Mesothelial cell of epicardium (in vitro differentiated cells): ENCODE results near the gene IQSEC2. TPM values are rescaled to one million over a fixed set of nuclear protein-coding genes. Genes with fewer than 3 reads are reported as not detected.

Experiments used
- DNase-seq, 2 experiments: peaks; one replicate each; pipeline ENCODE4 v3.0.0; 2021; ENCODE audit warnings: low spot score in 2 of 2; ENCODE audit not compliant: unreplicated experiment in 2 of 2
- H3K27ac Mint-ChIP-seq: 2 replicates; pipeline ENCODE4 v1.8.0; 2021; ENCODE audit warnings: mixed read lengths
- H3K27me3 Mint-ChIP-seq: 2 replicates; pipeline ENCODE4 v1.8.0; 2021; ENCODE audit warnings: low read depth, mixed read lengths
- H3K36me3 Mint-ChIP-seq: 2 replicates; pipeline ENCODE4 v1.8.0; 2021; ENCODE audit warnings: mixed read lengths
- H3K4me1 Mint-ChIP-seq: 2 replicates; pipeline ENCODE4 v1.8.0; 2021; ENCODE audit warnings: mixed read lengths
- H3K4me3 Mint-ChIP-seq: 2 replicates; pipeline ENCODE4 v1.8.0; 2021; ENCODE audit warnings: mild to moderate bottlenecking, moderate library complexity, mixed read lengths
- H3K9me3 Mint-ChIP-seq: 2 replicates; pipeline ENCODE4 v1.8.0; 2021; ENCODE audit warnings: mixed read lengths
- total RNA-seq: library from RNA; stranded (reverse); gene quantifications from 3 replicates; pipeline ENCODE4 v1.2.1, GENCODE V29; 2021
- TF ChIP-seq, protein P1 (sequence below): fragments of 200-600 bp; sonication (generic); IDR thresholded peaks from one replicate; pipeline ENCODE4 v1.5.0; 2021; ENCODE audit warnings: antibody characterized with exemption; ENCODE audit not compliant: unreplicated experiment

IQSEC2 gene
- total RNA-seq, 1 donor from 2014 or later: 23.0 TPM

DNA sequence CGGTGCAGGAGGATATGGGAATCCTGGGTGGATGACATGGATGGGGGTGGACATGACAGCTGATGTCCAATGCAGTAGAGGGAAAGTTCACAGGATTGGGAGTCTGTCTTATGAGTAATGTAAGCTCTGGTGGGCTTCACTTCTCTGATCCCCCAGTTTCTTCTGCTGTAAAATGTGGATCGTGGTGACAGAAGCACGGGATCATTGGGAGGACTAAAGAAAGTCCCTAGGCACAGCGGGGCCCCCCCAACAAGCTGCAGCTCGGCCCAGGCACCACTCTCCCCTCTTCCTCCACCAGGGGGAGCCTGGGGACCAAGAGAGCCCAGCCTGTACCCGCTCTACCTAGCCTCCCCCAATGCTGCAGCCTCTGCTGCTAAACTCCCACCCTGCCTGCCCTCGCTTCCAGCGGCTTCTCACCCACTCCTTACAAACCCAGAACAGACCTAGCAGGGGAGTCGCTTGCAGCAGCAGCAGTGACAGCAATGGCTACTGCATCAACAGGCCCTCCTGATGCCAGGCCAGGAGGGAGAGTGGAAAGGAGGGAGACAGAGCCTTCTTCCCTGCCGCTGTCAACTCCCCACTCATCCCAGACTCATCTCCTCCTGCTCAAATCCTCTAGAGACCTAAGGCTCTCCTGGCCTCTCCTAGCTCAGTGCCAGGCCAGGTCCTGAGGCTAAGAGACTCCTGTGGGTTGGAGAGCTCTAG lies 36.1 kb upstream of the IQSEC2 start:
- peak; percentile 43 to 79 for DNase-seq
- TF ChIP-seq, protein P1, sequence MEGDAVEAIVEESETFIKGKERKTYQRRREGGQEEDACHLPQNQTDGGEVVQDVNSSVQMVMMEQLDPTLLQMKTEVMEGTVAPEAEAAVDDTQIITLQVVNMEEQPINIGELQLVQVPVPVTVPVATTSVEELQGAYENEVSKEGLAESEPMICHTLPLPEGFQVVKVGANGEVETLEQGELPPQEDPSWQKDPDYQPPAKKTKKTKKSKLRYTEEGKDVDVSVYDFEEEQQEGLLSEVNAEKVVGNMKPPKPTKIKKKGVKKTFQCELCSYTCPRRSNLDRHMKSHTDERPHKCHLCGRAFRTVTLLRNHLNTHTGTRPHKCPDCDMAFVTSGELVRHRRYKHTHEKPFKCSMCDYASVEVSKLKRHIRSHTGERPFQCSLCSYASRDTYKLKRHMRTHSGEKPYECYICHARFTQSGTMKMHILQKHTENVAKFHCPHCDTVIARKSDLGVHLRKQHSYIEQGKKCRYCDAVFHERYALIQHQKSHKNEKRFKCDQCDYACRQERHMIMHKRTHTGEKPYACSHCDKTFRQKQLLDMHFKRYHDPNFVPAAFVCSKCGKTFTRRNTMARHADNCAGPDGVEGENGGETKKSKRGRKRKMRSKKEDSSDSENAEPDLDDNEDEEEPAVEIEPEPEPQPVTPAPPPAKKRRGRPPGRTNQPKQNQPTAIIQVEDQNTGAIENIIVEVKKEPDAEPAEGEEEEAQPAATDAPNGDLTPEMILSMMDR: peak; percentile 59
- peaks cover 33% of the 10 kb centered on the region for H3K27me3 Mint-ChIP-seq
- H3K27ac Mint-ChIP-seq: no peak overlapping the region
- H3K9me3 Mint-ChIP-seq: no peaks in the 10 kb centered on the region
- no peaks in the 10 kb centered on the region for H3K36me3 Mint-ChIP-seq
- peak overlapping the region; percentile 36 for H3K4me3 Mint-ChIP-seq
- peaks cover 45% of the 10 kb centered on the region for H3K4me1 Mint-ChIP-seq

DNA sequence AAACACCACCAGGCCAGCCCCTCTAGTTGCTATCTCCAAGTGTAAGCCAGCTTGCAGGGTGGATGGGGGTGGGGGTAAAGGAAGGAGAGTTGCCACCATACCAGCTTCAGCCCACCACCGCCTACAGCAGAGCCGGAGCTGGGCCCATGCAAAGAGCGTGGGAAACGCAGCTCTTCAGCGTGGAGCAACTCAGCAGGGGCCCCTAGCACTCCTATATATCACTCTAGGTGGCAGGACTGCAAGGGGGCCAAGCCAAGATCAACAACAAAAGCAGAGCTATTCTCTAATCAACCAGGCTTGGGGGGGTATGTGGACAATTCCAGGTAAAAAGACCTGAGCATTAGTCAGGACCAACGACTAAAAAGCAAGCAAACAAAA lies 35.5 kb upstream of the IQSEC2 start:
- TF ChIP-seq, protein P1: no peak
- Mint-ChIP-seq H3K27ac (no peak overlapping the region), H3K4me1 (peaks cover 39% of the 10 kb centered on the region), H3K9me3 (peaks cover 4% of the 10 kb centered on the region), H3K36me3 (no peaks in the 10 kb centered on the region), H3K4me3 (no peak overlapping the region), H3K27me3 (peaks cover 29% of the 10 kb centered on the region)
- DNase-seq: no peak

- Mint-ChIP-seq H3K4me3 (no peak overlapping the region), H3K4me1 (peaks cover 34% of the 10 kb centered on the region), H3K27me3 (peaks cover 25% of the 10 kb centered on the region), H3K36me3 (no peaks in the 10 kb centered on the region), H3K27ac (no peak overlapping the region), H3K9me3 (peaks cover 6% of the 10 kb centered on the region)
- no peak for DNase-seq
- TF ChIP-seq, protein P1: no peak
Observed at GRCh38 chrX:53316111-53316859, 34.9 kb upstream of the IQSEC2 start.

GRCh38 chrX:53313728-53314105 lies 32.3 kb upstream of the IQSEC2 start:
- H3K27me3 Mint-ChIP-seq: peaks cover 10% of the 10 kb centered on the region
- no peak overlapping the region for H3K4me3 Mint-ChIP-seq
- H3K36me3 Mint-ChIP-seq: no peaks in the 10 kb centered on the region
- H3K4me1 Mint-ChIP-seq: peaks cover 21% of the 10 kb centered on the region
- H3K27ac Mint-ChIP-seq: no peak overlapping the region
- peaks cover 17% of the 10 kb centered on the region for H3K9me3 Mint-ChIP-seq
- TF ChIP-seq, protein P1: no peak
- DNase-seq: no peak

DNA sequence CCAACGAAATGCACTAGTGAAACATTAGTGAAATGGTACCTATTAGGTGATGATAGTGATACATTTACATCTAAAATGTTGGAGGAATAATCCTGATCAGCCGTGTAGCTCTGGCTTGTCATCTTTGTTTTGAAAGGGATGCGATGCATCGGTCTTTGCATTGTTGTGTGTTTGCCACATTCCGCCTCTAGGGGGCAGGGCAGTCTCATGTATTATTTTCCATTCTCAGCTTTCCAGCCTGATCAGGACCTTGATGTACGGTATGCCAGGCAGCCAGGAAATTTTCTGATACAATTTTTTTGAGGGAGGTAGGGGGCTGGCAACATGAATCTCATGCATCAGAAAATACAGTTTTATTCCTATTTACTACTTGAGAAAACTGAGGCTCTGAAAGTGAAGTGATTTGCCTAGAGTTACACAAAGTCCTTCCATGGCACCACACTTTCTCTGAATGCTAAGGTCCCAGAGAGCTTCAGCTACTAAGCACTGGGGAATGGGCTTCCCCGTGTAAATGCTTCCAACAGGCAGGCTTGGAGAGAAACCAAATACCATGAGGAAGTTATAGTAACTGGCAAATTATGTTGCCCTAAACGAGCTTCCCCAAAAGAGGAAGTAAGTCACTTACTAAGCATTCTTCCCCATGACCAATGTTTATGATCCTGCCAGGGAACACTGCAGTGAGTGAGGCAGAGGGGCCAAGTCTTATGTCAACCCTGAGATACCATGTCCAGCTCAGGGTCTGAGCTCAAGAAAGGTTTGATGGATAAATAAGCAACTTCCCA lies 31.8 kb upstream of the IQSEC2 start:
- Mint-ChIP-seq H3K27me3 (peaks cover 5% of the 10 kb centered on the region), H3K4me3 (no peak overlapping the region), H3K27ac (no peak overlapping the region), H3K9me3 (peaks cover 22% of the 10 kb centered on the region), H3K36me3 (no peaks in the 10 kb centered on the region), H3K4me1 (peaks cover 17% of the 10 kb centered on the region)
- DNase-seq: peak in 1 of 2 experiments; percentile 72
- TF ChIP-seq, protein P1: peak; percentile 88
